ENCODE data around the gene ROBO3.

- TF ChIP-seq CTCF (conservative IDR thresholded peaks at IDR 0.05): no peak
- no peak for TF ChIP-seq EZH2 (IDR thresholded peaks at IDR 0.05; ENCODE audit: low read depth)
Measured at GRCh38 chr11:124865902-124866851, 945 bp downstream of the ROBO3 start.

All from PC-9 (cell line).